HepG2 (cell line): ENCODE data around the gene GNAS. TPM values are rescaled to one million over a fixed set of nuclear protein-coding genes. Genes with fewer than 3 reads are reported as not detected.

Experiments used
- ATAC-seq: fragments of 200-7000 bp; cut with Tn5 transposase; 3 replicates; pipeline ENCODE4 v1.9.1; 2020; ENCODE audit warnings: mild to moderate bottlenecking, moderate library complexity
- BruUV-seq: library from RNA; stranded (reverse); fragments of 400-500 nt; replicated peaks from 2 replicates; lab custom pipeline; 2021; lab: Mats Ljungman, UMichigan
- CTCF ChIA-PET: fragments of 300-600 bp; formaldehyde crosslinking; extraction: SDS; loops from one replicate; lab custom pipeline; 2021; ENCODE audit warnings: low total read pairs, inconsistent platforms, low intra/inter-chr PET ratio; lab: Yijun Ruan, JAX
- POLR2A ChIA-PET: fragments of 350-600 bp; sonication (Branson Sonifier 250); formaldehyde crosslinking; loops from one replicate; lab custom pipeline; 2020; ENCODE audit warnings: antibody characterized with exemption, inconsistent platforms; lab: Yijun Ruan, JAX
- DNase-seq: peaks from one replicate; pipeline ENCODE4 v3.0.0-alpha.2; 2015; ENCODE audit warnings: low spot score
- FAIRE-seq: peaks from 3 replicates; lab custom pipeline; 2011; peaks lifted over from hg19 to GRCh38; lab: Jason Lieb, UNC
- H2AFZ ChIP-seq: one replicate; pipeline ENCODE4 v1.6.1; 2011; ENCODE audit warnings: low read length, inconsistent platforms
- H3K27ac ChIP-seq: fragments of 300-600 bp; 3 replicates; pipeline ENCODE4 v1.8.0; 2011; ENCODE audit warnings: mixed run types, mild to moderate bottlenecking, mixed read lengths, low read length, inconsistent platforms; ENCODE audit not compliant: insufficient read depth; ENCODE audit errors: extremely low read length
- H3K27me3 ChIP-seq, 2 experiments: fragments of 200-600 bp in 1 of 2; 2 replicates in 1 of 2; 3 replicates in 1 of 2; pipeline versions ENCODE4 v1.6.0 to v1.8.0; 2011; ENCODE audit warnings: low read length in 2 of 2, mild to moderate bottlenecking in 2 of 2, moderate library complexity in 2 of 2, inconsistent platforms in 1 of 2; ENCODE audit not compliant: insufficient read depth in 2 of 2, control insufficient read depth in 1 of 2
- H3K36me3 ChIP-seq, 2 experiments: fragments of 200-600 bp in 1 of 2; replicated peaks in 1 of 2; 2 replicates in 1 of 2; 3 replicates in 1 of 2; pipeline versions ENCODE4 v1.5.1 to v1.8.0; 2011; ENCODE audit warnings: low read length in 2 of 2, inconsistent platforms in 1 of 2; ENCODE audit not compliant: insufficient read depth in 2 of 2, control insufficient read depth in 1 of 2
- H3K4me1 ChIP-seq: 2 replicates; pipeline ENCODE4 v1.5.1; 2012; ENCODE audit warnings: low read length, inconsistent platforms; ENCODE audit not compliant: insufficient read depth
- H3K4me2 ChIP-seq: 2 replicates; pipeline ENCODE4 v1.6.0; 2011; ENCODE audit warnings: low read depth, low read length, inconsistent platforms
- H3K4me3 ChIP-seq, 3 experiments: fragments of 200-600 bp in 1 of 3; sonication (generic), shearing (Covaris generic) in 1 of 3; replicated peaks in 1 of 3; 2 replicates each; pipeline ENCODE4 v1.5.1; 2011 to 2016; ENCODE audit warnings: low read length in 3 of 3, inconsistent platforms in 2 of 3, low read depth in 2 of 3, mild to moderate bottlenecking in 2 of 3, control low read depth in 1 of 3, mixed read lengths in 1 of 3; ENCODE audit not compliant: insufficient read depth in 1 of 3
- H3K79me2 ChIP-seq: one replicate; pipeline ENCODE4 v1.6.1; 2011; ENCODE audit warnings: low read length, inconsistent platforms; ENCODE audit not compliant: insufficient read depth
- H3K9ac ChIP-seq: 2 replicates; pipeline ENCODE4 v1.6.0; 2011; ENCODE audit warnings: mild to moderate bottlenecking, low read depth, low read length, inconsistent platforms; ENCODE audit not compliant: insufficient read depth
- H3K9me3 ChIP-seq: 2 replicates; pipeline ENCODE4 v1.5.1; 2012; ENCODE audit warnings: mild to moderate bottlenecking, low read length
- H4K20me1 ChIP-seq: 2 replicates; pipeline ENCODE4 v1.6.0; 2011; ENCODE audit warnings: inconsistent platforms, mild to moderate bottlenecking, low read length, moderate library complexity; ENCODE audit not compliant: insufficient read depth
- CBX2 ChIP-seq, 2 experiments: fragments of 200-600 bp in 1 of 2; sonication (generic); formaldehyde crosslinking in 1 of 2; IDR thresholded peaks; 2 replicates each; pipeline versions ENCODE4 v1.7.0 to v1.8.1; 2018 to 2022; ENCODE audit warnings: low read depth in 2 of 2, low read length in 1 of 2, mild to moderate bottlenecking in 1 of 2, missing genetic modification reagents in 1 of 2
- JUND ChIP-seq: sonication (generic); formaldehyde crosslinking; IDR thresholded peaks from 2 replicates; pipeline ENCODE4 v1.8.0; 2022; ENCODE audit warnings: mild to moderate bottlenecking, missing genetic modification reagents
- POLR2AphosphoS5 ChIP-seq: IDR thresholded peaks from 2 replicates; pipeline ENCODE4 v1.6.1; 2012; ENCODE audit warnings: low read depth, low read length
- ZNF264 ChIP-seq: sonication (generic); formaldehyde crosslinking; IDR thresholded peaks from 2 replicates; pipeline ENCODE4 v1.4.0; 2020; ENCODE audit warnings: missing genetic modification reagents
- ZNF710 ChIP-seq: sonication (generic); formaldehyde crosslinking; IDR thresholded peaks from 2 replicates; pipeline ENCODE4 v1.5.0; 2020; ENCODE audit warnings: mild to moderate bottlenecking, missing genetic modification reagents, borderline replicate concordance
- WGBS: methylation state at CpG from one replicate; pipeline ENCODE4 v1.1.6; 2017; ENCODE audit warnings: low lambda C conversion rate; 5-methylcytosine and 5-hydroxymethylcytosine counted together
- in situ Hi-C: cut with HindIII; loops from 2 replicates; pipeline ENCODE4 v1.10.0; 2017; ENCODE audit warnings: low pct_unique_long_range_greater_than_20kb; ENCODE audit not compliant: extremely low pct_ligation_motif_present
- intact Hi-C: fragments of 100-400 bp; cut with micrococcal nuclease; formaldehyde crosslinking; loops from one replicate; pipeline ENCODE4 v1.10.0; 2022; ENCODE audit not compliant: unreplicated experiment
- polyA plus RNA-seq, 8 experiments: library from polyadenylated mRNA; depleted of rRNA in 3 of 8; stranded (reverse) in 7 of 8; unstranded in 1 of 8; fragments of >200 nt; fragmentation: Illumina TruSeq in 4 of 8; extraction: Trizol in 4 of 8; gene quantifications; 2 replicates each; pipeline versions ENCODE4 v1.2.1 to v1.2.3, GENCODE V29; 2011 to 2016; ENCODE audit warnings: low read depth in 4 of 8, missing spikeins in 1 of 8, mixed read lengths in 1 of 8; ENCODE audit not compliant: insufficient read depth in 1 of 8
- total RNA-seq, 5 experiments: library from RNA; depleted of rRNA; stranded (reverse); fragments of >200 nt; fragmentation: Illumina TruSeq; extraction: Trizol; gene quantifications; 2 replicates each; pipeline ENCODE4 v1.2.3, GENCODE V29; 2016; ENCODE audit warnings: low read depth in 1 of 5
- TF ChIP-seq, protein P1 (sequence below): sonication (generic); formaldehyde crosslinking; conservative IDR thresholded peaks from 2 replicates; pipeline ENCODE4 v1.8.0; 2022; ENCODE audit warnings: mild to moderate bottlenecking, moderate library complexity, missing genetic modification reagents

The GNAS gene
- total and polyA plus RNA-seq, 2 of the 13 experiments (the other 11 are each of a cell fraction or from before 2014, with no cell fraction given) = 407 to 1,008 TPM

GRCh38 chr20:58897488-58897887 is 45.0 kb downstream of the GNAS start:
- Histone ChIP-seq H3K4me3 (no peak overlapping the region), H4K20me1 (peaks cover 93% of the 10 kb centered on the region), H3K27ac (no peak overlapping the region), H3K79me2 (peaks cover 99% of the 10 kb centered on the region), H2AFZ (no peak overlapping the region), H3K27me3 (no peaks in the 10 kb centered on the region; a peak in 1 of 5 replicates), H3K4me2 (no peak overlapping the region), H3K36me3 (peaks cover 25 to 66% of the 10 kb centered on the region in 2 experiments), H3K9ac (no peak overlapping the region), H3K9me3 (no peaks in the 10 kb centered on the region), H3K4me1 (peaks cover 34% of the 10 kb centered on the region)
- no peak for DNase-seq
- TF ChIP-seq ZNF710 (CRISPR knock-in tag) (no peak), POLR2AphosphoS5 (0 out of 2 replicates have a peak, but pooled peaks have one; percentile 22), JUND (CRISPR knock-in tag) (no peak), ZNF264 (CRISPR knock-in tag) (no peak), CBX2 (IDR thresholded peaks at IDR 0.05; ENCODE audit: low read depth, low read length) (no peak), CBX2 (CRISPR knock-in tag; IDR thresholded peaks at IDR 0.05; ENCODE audit: low read depth) (no peak)
- TF ChIP-seq, protein P1, sequence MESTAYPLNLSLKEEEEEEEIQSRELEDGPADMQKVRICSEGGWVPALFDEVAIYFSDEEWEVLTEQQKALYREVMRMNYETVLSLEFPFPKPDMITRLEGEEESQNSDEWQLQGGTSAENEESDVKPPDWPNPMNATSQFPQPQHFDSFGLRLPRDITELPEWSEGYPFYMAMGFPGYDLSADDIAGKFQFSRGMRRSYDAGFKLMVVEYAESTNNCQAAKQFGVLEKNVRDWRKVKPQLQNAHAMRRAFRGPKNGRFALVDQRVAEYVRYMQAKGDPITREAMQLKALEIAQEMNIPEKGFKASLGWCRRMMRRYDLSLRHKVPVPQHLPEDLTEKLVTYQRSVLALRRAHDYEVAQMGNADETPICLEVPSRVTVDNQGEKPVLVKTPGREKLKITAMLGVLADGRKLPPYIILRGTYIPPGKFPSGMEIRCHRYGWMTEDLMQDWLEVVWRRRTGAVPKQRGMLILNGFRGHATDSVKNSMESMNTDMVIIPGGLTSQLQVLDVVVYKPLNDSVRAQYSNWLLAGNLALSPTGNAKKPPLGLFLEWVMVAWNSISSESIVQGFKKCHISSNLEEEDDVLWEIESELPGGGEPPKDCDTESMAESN = no peak
- no TSS peak for BruUV-seq
- FAIRE-seq = no peak
- intact Hi-C loops = loop anchor here (10.0 kb wide), 1 partner anchor 243 kb away; the partner anchor contains the start of gene STX16
- ATAC-seq = no peak
- ChIA-PET CTCF (no interaction called here), POLR2A (interaction anchor here (1.1 kb wide), 1 partner anchor 83 kb away, joined by 3 read pairs; the partner anchor contains the start of gene NELFCD)
- 97% methylated on average over 4 of the region's 4 CpGs for WGBS
- in situ Hi-C loops = no loop called here
